22Rv1 (cell line): ENCODE measurements around the gene KCNK7.

ENCODE experiments used
- CTCF ChIP-seq: fragments of 450-650 bp; IDR thresholded peaks from 2 replicates; pipeline ENCODE4 v1.5.1; 2017; ENCODE audit warnings: mild to moderate bottlenecking
- ZFX ChIP-seq: fragments of 450-650 bp; IDR thresholded peaks from 2 replicates; pipeline ENCODE4 v1.6.1; 2017; ENCODE audit warnings: antibody characterized with exemption, borderline replicate concordance

- TF ChIP-seq CTCF (no peak), ZFX (no peak)
Measured at GRCh38 chr11:65571420-65571819, 24.2 kb downstream of the KCNK7 start.
